ENCODE data around the gene NFIA.

NFIA gene

GRCh38 chr1:61337441-61337951 is 255.1 kb downstream of the NFIA start:
- FAIRE-seq = no peak
- DNase-seq (ENCODE audit: extremely low spot score, insufficient read length, low read depth) = no peak

DNA sequence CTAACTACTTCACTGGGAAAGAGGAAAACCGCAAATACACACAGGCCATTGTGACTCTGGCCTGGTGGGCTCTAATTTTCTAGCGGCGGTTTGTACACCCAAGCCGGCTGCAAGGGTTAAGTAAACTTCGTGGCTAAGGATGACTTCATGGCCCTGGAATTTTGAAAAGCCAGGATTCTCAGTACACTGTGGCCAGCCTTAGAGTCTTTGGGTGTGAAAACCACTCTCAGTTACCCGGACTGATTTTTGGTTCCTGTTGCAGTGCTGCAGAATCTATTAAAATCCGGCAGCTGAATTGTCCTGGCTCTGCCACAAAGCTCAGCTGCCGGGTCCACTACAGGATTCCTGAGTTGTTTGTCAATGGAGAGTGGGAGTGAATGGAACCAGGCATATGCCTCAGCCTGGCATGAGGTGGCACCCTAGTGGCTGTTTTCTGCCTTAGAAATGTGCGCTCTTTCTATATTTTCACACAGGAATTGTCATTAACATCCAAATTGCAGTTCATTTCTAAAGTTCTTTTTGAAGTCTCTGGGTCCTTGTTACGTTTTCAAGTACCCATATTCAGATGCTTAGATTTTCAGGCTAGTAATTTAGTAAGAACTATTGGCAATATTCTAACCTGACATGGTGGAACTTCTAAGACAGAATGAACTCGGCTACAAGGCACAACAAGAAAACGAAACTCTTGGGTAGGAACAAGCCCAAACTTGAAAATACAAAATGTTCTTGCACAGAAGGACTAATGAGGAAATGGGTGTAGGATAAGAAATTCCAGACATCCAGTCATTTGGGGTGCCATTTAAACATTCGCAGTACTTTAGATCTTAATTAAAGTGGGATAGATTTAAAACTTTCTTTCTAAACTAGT is 255.9 kb downstream of the NFIA start:
- no peak for DNase-seq (ENCODE audit: extremely low spot score, insufficient read length, low read depth)
- no peak for FAIRE-seq

- DNase-seq (ENCODE audit: extremely low spot score, insufficient read length, low read depth) = no peak
- FAIRE-seq = no peak
Measured at GRCh38 chr1:61338899-61339298, 256.5 kb downstream of the NFIA start.

- DNase-seq (ENCODE audit: extremely low spot score, insufficient read length, low read depth) (no peak), FAIRE-seq (no peak)
Measured at GRCh38 chr1:61341426-61341825, 259.1 kb downstream of the NFIA start.

DNA sequence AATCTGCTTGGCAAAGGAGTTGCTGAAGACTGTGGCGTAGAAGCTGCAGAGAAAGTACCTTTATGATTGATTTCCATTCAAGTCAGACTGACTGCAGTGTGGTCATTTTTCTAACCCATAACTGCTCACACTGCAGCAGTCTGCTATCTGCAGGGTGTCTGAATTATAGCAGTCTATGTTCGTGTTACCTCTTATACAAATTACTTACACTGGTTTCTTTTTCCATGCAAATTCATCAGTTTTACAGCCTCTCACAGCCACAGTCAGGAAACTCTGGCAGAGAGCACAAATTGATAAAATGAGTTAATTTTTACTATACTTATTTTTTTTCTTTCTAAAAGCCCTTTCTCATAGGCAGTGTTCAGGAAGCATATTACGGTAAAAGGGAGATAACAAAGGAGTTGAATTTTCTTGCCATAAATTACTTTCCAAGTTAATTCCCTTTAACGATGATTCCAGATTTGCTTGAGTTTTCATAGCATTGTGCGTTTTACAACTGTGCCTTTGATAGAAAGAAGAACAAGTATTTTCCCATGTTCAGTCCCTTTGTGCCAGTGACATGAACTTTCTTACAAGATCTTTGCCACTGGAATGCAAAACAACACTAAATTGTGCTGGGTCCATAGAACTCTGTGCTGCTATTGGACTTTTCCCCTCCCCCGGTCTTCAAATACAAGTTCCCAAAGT is 261.5 kb downstream of the NFIA start:
- no peak for DNase-seq (ENCODE audit: extremely low spot score, insufficient read length, low read depth)
- no peak for FAIRE-seq

DNA sequence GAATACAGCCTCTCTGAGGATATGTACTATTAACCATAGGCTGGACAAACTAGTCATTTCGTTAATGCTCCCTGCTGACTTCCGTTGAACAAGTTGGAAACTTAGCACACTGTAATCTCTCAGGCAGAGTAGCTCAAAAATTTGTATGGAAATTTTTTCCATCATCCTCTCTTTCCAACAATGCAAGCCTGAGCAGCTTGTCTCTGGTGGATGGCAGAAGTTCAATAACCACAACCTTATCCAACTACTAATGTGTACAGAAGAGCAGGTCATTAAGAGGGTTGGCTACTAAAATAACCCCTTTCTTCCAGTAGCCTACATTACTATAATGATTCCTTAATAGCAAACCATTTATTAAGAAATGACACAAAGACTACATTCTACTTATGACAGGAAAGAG is 262.3 kb downstream of the NFIA start:
- FAIRE-seq (no peak), DNase-seq (ENCODE audit: extremely low spot score, insufficient read length, low read depth) (no peak)

DNA sequence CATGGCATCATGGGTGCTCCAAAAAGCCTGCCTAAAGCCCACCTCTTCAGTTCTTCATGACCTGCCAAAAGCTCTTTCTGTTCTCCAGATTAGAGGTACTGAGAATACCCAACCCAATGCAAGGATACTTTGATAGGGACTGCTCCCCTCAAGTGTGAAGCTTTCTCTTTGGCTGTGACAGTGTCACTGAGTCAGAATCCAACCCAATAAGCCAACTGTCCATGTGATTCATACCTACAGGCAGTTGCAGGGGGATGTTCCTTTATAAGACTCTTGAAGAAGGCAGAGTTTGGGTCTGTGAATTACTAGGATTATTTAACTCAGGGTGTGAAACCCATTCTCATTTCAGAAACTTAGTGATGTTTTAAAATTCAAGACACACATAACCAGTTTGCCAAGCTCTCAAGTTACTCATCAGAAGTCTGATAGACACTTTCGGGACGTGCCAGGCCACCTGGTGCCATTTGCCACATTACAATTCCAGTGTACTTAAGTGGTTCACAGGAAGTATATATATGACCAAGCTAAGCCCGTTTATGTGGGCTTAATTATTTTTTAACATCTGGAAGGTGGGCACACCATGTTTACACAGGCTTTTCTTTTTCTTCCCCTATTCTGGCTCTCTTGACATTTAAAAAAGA is 265.8 kb downstream of the NFIA start:
- FAIRE-seq (no peak), DNase-seq (ENCODE audit: extremely low spot score, insufficient read length, low read depth) (no peak)

- DNase-seq (ENCODE audit: extremely low spot score, insufficient read length, low read depth) (no peak), FAIRE-seq (no peak)
Measured at GRCh38 chr1:61352845-61353435, 270.6 kb downstream of the NFIA start.

- FAIRE-seq (no peak), DNase-seq (ENCODE audit: extremely low spot score, insufficient read length, low read depth) (no peak)
Measured at GRCh38 chr1:61353797-61354406, 271.5 kb downstream of the NFIA start.

DNA sequence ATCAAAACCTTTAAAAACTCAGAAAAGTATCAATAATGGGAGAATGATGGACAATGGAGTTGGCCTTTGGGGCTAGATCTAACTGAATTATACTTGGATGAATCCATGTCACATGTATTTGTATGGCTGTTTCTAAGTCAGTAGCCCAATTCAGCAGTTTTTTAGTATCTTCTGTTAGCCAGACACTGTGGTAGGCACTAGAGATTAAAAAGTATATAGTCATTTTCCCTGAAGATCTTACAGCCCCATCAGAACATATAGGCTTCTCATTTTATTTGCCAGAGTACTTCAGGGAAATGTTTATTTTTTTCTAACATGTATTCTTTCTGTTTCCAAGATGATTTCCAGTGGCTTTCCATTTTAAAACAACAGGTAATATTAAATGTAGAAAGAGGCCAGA is 273.7 kb downstream of the NFIA start:
- no peak for DNase-seq (ENCODE audit: extremely low spot score, insufficient read length, low read depth)
- no peak for FAIRE-seq

DNA sequence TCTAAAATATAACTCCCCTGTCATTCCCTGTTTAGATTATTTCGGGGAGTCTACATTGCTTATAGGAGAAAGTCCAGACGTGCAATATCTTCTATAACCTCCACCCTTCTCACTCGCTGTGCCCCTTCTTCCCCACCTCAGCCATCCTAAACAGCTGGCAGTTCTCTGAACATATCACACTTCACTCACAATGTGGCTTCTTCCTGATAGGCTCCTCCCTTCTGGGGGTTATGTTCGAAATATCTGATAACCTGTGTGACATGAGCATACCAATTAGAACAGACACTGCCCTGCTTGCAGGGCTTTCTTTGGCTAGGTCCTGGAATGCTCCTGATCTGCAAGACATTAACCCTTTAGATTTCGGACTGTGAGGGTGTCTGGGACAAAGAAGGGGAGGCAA is 274.6 kb downstream of the NFIA start:
- no peak for FAIRE-seq
- no peak for DNase-seq (ENCODE audit: extremely low spot score, insufficient read length, low read depth)

GRCh38 chr1:61357539-61357938 is 275.2 kb downstream of the NFIA start:
- DNase-seq (ENCODE audit: extremely low spot score, insufficient read length, low read depth) (no peak), FAIRE-seq (no peak)

DNA sequence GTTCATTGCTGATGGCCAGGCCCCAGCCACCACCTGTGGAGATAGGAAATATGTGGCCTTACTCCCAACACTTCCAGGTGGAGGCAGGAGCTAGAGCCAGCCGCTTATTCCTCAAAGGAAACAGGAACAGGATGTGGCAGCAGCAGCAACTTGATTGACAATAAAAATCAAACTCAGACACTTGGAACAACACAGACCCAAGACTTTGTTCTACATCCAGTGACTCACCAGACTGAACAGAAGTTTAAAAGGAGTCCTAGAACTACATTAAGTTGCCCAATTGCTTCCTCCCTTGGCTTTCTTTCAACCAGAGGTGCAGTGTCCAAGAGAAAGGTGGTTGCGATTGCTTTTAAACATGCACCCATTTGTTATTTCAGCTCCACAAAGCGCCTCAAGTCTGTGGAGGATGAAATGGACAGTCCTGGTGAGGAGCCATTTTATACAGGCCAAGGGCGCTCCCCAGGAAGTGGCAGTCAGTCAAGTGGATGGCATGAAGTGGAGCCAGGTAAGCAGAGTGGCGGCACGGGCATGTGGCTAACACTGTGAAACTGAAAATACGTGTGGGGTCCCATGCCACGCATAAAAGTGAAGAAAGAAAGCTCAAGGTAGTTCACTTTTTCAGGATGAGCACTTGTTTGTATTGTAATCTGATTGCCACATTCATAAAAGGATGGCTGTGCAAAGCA is 276.6 kb downstream of the NFIA start:
- DNase-seq (ENCODE audit: extremely low spot score, insufficient read length, low read depth) = no peak

DNA sequence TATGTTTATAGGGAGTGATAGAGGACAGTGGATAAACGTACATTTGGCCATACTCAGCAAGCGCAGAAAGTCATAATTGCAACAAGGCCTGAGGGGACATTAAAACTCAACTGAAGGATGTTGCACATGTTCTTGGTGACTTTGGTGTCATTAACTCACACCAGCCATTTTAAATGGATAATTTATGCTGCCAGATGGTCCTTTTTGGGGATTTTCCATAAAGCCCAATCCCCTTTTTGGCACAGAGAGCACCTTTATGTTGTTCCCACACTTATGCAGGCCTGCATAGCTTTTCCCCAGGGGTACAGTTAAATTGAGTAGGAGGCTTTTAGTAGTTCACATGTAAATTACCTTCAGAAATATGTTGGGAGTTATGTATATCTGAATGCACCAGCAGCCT is 279.6 kb downstream of the NFIA start:
- FAIRE-seq = no peak
- no peak for DNase-seq (ENCODE audit: extremely low spot score, insufficient read length, low read depth)

More for the DNA sequence above, 276.6 kb downstream of the NFIA start:
- no peak for FAIRE-seq

- DNase-seq (ENCODE audit: extremely low spot score, insufficient read length, low read depth) = no peak
- FAIRE-seq = no peak
Measured at GRCh38 chr1:61362351-61362750, 280.0 kb downstream of the NFIA start.

- no peak for FAIRE-seq
- no peak for DNase-seq (ENCODE audit: extremely low spot score, insufficient read length, low read depth)
Measured at GRCh38 chr1:61368366-61368765, 286.0 kb downstream of the NFIA start.

DNA sequence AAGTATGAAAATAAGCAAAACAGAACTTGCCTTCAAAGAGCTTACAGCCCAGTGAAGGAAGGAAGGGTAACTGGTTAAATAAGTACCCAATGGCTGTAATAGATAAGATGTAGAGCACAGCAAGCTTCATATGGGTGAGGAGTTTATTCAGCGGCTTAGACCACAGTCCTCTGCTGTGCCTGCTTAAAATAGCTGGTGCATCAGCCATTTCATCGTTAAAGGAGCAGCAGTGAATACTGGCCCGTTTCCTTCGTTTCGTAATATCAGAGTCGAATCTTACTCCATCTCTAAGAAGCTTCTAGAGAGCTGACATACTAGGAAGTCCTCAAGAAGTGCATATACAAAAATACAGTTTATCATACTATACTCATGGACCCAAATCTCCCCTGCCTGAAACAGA is 286.5 kb downstream of the NFIA start:
- DNase-seq (ENCODE audit: extremely low spot score, insufficient read length, low read depth) (no peak), FAIRE-seq (no peak)

- DNase-seq (ENCODE audit: extremely low spot score, insufficient read length, low read depth) (no peak), FAIRE-seq (no peak)
Measured at GRCh38 chr1:61370177-61370912, 288.0 kb downstream of the NFIA start.

- DNase-seq (ENCODE audit: extremely low spot score, insufficient read length, low read depth) = no peak
- no peak for FAIRE-seq
Measured at GRCh38 chr1:61370913-61371279, 288.5 kb downstream of the NFIA start.
